ENCODE results near the gene SMS. TPM values are rescaled to one million over a fixed set of nuclear protein-coding genes. Genes with fewer than 3 reads are reported as not detected.

Gene SMS
- total and polyA plus RNA-seq, 10 of the 15 experiments (the other 5 are each of a cell fraction or from before 2014, with no cell fraction given), result 55.8 to 156 (median 114) TPM

DNA sequence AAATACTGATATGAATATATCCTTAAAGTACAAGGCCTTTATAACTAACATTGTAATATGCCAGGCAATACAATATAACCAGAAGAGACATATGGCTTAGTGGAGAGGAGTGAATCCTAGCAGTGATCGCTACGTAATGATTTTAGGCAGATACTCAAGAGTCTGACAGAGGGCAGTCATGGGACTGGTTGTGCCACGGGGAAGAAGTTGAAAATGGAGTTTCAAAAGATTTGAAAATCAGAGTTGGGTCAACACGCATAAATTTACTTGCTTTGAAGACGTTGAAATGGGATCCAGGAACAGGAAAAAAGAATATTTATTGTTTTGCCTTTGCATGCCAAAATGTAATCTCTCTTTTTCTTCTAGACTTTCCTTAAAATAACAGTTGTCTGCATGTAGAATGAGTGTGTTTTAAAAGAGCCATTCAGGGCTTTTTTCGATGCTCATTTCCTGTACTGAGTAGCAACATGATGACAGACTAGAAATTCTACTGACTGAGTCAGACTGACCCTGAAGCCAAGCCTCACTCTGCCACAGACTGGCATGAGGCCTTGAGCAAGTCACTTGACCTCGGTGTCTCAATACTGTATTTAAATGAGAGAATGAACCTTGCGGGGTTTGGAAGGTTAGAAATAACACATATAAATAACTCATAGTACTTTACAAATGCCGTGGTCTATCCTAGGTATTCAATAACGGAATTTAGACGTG is 8.1 kb upstream of the SMS start:
- Histone ChIP-seq H3K79me2 (ENCODE audit: control insufficient read depth, insufficient read depth, low read length) (no peaks in the 10 kb centered on the region), H3K4me3 (no peak overlapping the region), H3K4me1 (ENCODE audit: control insufficient read depth, insufficient read depth, low read length) (no peaks in the 10 kb centered on the region), H3K36me3 (ENCODE audit: control insufficient read depth in 2 of 2, insufficient read depth in 2 of 2, low read length in 1 of 2) (no peaks in the 10 kb centered on the region), H3K27me3 (replicated peaks in 1 of 2; ENCODE audit: control insufficient read depth in 2 of 2, insufficient read depth in 2 of 2, low read length in 1 of 2) (no peaks in the 10 kb centered on the region), H3K9ac (ENCODE audit: control insufficient read depth, insufficient read depth, low read length) (no peak overlapping the region), H4K20me1 (ENCODE audit: control insufficient read depth, insufficient read depth) (no peaks in the 10 kb centered on the region), H3K27ac (ENCODE audit: control insufficient read depth, insufficient read depth) (no peak overlapping the region), H2AFZ (ENCODE audit: control insufficient read depth, low read depth, low read length) (no peak overlapping the region), H3K4me2 (ENCODE audit: control insufficient read depth, insufficient read depth) (no peak overlapping the region), H3K9me3 (replicated peaks; ENCODE audit: control insufficient read depth, insufficient read depth, low read length) (no peaks in the 10 kb centered on the region)
- TF ChIP-seq GABPA (IDR thresholded peaks at IDR 0.05; ENCODE audit: low read depth) (no peak), ETV6 (conservative IDR thresholded peaks at IDR 0.05 in 1 of 2, IDR thresholded peaks at IDR 0.05 in 1 of 2; ENCODE audit: borderline replicate concordance in 1 of 2, low read depth in 1 of 2) (no peak), STAT1 (conservative IDR thresholded peaks at IDR 0.05) (no peak), YBX1 (IDR thresholded peaks at IDR 0.05) (no peak), MEF2A (IDR thresholded peaks at IDR 0.05; ENCODE audit: insufficient read depth, low read depth, low read length) (no peak), RELA (IDR thresholded peaks at IDR 0.05; ENCODE audit: borderline replicate concordance, partially characterized antibody) (no peak), IRF4 (IDR thresholded peaks at IDR 0.05; ENCODE audit: low read depth, low read length) (no peak), RAD21 (IDR thresholded peaks at IDR 0.05; ENCODE audit: insufficient read depth, low read depth, low read length) (no peak), CBX5 (IDR thresholded peaks at IDR 0.05; ENCODE audit: low read depth) (no peak), FOS (IDR thresholded peaks at IDR 0.05; ENCODE audit: borderline replicate concordance, extremely low read depth, insufficient read length) (no peak)
- TF ChIP-seq, protein P1, sequence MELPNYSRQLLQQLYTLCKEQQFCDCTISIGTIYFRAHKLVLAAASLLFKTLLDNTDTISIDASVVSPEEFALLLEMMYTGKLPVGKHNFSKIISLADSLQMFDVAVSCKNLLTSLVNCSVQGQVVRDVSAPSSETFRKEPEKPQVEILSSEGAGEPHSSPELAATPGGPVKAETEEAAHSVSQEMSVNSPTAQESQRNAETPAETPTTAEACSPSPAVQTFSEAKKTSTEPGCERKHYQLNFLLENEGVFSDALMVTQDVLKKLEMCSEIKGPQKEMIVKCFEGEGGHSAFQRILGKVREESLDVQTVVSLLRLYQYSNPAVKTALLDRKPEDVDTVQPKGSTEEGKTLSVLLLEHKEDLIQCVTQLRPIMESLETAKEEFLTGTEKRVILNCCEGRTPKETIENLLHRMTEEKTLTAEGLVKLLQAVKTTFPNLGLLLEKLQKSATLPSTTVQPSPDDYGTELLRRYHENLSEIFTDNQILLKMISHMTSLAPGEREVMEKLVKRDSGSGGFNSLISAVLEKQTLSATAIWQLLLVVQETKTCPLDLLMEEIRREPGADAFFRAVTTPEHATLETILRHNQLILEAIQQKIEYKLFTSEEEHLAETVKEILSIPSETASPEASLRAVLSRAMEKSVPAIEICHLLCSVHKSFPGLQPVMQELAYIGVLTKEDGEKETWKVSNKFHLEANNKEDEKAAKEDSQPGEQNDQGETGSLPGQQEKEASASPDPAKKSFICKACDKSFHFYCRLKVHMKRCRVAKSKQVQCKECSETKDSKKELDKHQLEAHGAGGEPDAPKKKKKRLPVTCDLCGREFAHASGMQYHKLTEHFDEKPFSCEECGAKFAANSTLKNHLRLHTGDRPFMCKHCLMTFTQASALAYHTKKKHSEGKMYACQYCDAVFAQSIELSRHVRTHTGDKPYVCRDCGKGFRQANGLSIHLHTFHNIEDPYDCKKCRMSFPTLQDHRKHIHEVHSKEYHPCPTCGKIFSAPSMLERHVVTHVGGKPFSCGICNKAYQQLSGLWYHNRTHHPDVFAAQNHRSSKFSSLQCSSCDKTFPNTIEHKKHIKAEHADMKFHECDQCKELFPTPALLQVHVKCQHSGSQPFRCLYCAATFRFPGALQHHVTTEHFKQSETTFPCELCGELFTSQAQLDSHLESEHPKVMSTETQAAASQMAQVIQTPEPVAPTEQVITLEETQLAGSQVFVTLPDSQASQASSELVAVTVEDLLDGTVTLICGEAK (IDR thresholded peaks at IDR 0.05; ENCODE audit: borderline replicate concordance), result no peak
- BruUV-seq (replicated peaks), result no TSS peak
- ATAC-seq (no peak), DNase-seq (ENCODE audit: low read depth, low spot score) (no peak), FAIRE-seq (no peak)
- ChIA-PET SMC1A (ENCODE audit: uncharacterized antibody, unreplicated experiment) (no interaction called here), POLR2A (interaction anchor here (0.6 kb wide), 1 partner anchor 27 kb away, joined by 4 read pairs; no protein-coding TSS in a partner anchor), RAD21 (ENCODE audit: unreplicated experiment) (no interaction called here), CTCF (no interaction called here)
- intact Hi-C loops (cut with micrococcal nuclease; ENCODE audit: unreplicated experiment), result no loop called here
- 37% methylated on average over 11 of the region's 11 CpGs for WGBS (ENCODE audit: insufficient coverage, insufficient replicate concordance, low lambda C conversion rate, missing lambda C conversion rate)
- in situ Hi-C loops (cut with MboI), result no loop called here
